K562 (cell line): ENCODE measurements around the gene RBM20. TPM values are rescaled to one million over a fixed set of nuclear protein-coding genes. Genes with fewer than 3 reads are reported as not detected.

ENCODE experiments used
- ATAC-seq: fragments of 200-7000 bp; cut with Tn5 transposase; 3 replicates; pipeline ENCODE4 v1.9.1; 2020; ENCODE audit warnings: moderate library complexity
- BruUV-seq: library from RNA; stranded (reverse); fragments of 400-500 nt; replicated peaks from 2 replicates; lab custom pipeline; 2021; lab: Mats Ljungman, UMichigan
- CTCF ChIA-PET: fragments of 300-600 bp; formaldehyde crosslinking; extraction: SDS; loops from one replicate; lab custom pipeline; 2021; ENCODE audit warnings: low intra/inter-chr PET ratio; lab: Yijun Ruan, JAX
- POLR2A ChIA-PET: fragments of 300-600, 350-650 bp; sonication (Branson Sonifier 250); formaldehyde crosslinking; extraction: SDS; loops from one replicate; lab custom pipeline; 2021; ENCODE audit warnings: antibody characterized with exemption, inconsistent platforms; lab: Yijun Ruan, JAX
- DNase-seq, 4 experiments: peaks; one replicate each; pipeline versions ENCODE4 v3.0.0 to v3.0.0-alpha.2; 2011 to 2018; ENCODE audit warnings: low spot score in 3 of 4, mixed read lengths in 3 of 4; ENCODE audit errors: extremely low read depth in 1 of 4
- FAIRE-seq: peaks from 2 replicates; lab custom pipeline; 2011; peaks lifted over from hg19 to GRCh38; lab: Jason Lieb, UNC
- H2AFZ ChIP-seq: 2 replicates; pipeline ENCODE4 v1.6.0; 2011; ENCODE audit warnings: low read depth, low read length, control low read depth, inconsistent platforms
- H3K27ac ChIP-seq: fragments of 200-600 bp; 3 replicates; pipeline ENCODE4 v1.8.0; 2011; ENCODE audit warnings: low read depth, mild to moderate bottlenecking, control low read depth, inconsistent platforms, low read length, moderate library complexity, mixed read lengths; ENCODE audit errors: extremely low read depth
- H3K27me3 ChIP-seq, 2 experiments: fragments of 300-600 bp in 1 of 2; 2 replicates in 1 of 2; 3 replicates in 1 of 2; pipeline versions ENCODE4 v1.6.0 to v1.8.0; 2011; ENCODE audit warnings: inconsistent platforms in 2 of 2, low read length in 2 of 2, mild to moderate bottlenecking in 1 of 2, mixed read lengths in 1 of 2, moderate library complexity in 1 of 2; ENCODE audit not compliant: control insufficient read depth in 2 of 2, insufficient read depth in 2 of 2
- H3K36me3 ChIP-seq: fragments of 300-600 bp; 3 replicates; pipeline ENCODE4 v1.8.0; 2011; ENCODE audit warnings: mild to moderate bottlenecking, low read length, inconsistent platforms; ENCODE audit not compliant: control insufficient read depth, insufficient read depth
- H3K4me1 ChIP-seq, 2 experiments: fragments of 200-600 bp in 1 of 2; replicated peaks in 1 of 2; 2 replicates in 1 of 2; 3 replicates in 1 of 2; pipeline versions ENCODE4 v1.5.1 to v1.8.0; 2011; ENCODE audit warnings: inconsistent platforms in 2 of 2, low read length in 2 of 2, mild to moderate bottlenecking in 1 of 2, mixed read lengths in 1 of 2, moderate library complexity in 1 of 2; ENCODE audit not compliant: control insufficient read depth in 2 of 2, insufficient read depth in 2 of 2
- H3K4me2 ChIP-seq: 2 replicates; pipeline ENCODE4 v1.6.1; 2011; ENCODE audit warnings: low read length, control low read depth, inconsistent platforms, mixed read lengths; ENCODE audit not compliant: insufficient read depth
- H3K4me3 ChIP-seq: fragments of 200-600 bp; sonication (generic), shearing (Covaris generic); 2 replicates; pipeline ENCODE4 v1.5.1; 2016; ENCODE audit warnings: control low read depth, inconsistent platforms
- H3K79me2 ChIP-seq: fragments of 200-600 bp; 3 replicates; pipeline ENCODE4 v1.8.0; 2011; ENCODE audit warnings: low read length, inconsistent platforms; ENCODE audit not compliant: control insufficient read depth, insufficient read depth
- H3K9ac ChIP-seq, 2 experiments: 2 replicates each; pipeline versions ENCODE4 v1.6.0 to v1.6.1; 2011; ENCODE audit warnings: low read depth in 2 of 2, low read length in 2 of 2, control low read depth in 1 of 2, inconsistent platforms in 1 of 2, mild to moderate bottlenecking in 1 of 2, mixed read lengths in 1 of 2; ENCODE audit not compliant: insufficient read depth in 1 of 2
- H3K9me1 ChIP-seq: one replicate; pipeline ENCODE4 v1.6.0; 2011; ENCODE audit warnings: inconsistent platforms, mild to moderate bottlenecking, low read length, moderate library complexity; ENCODE audit not compliant: control insufficient read depth, insufficient read depth
- H3K9me3 ChIP-seq: replicated peaks from 2 replicates; pipeline ENCODE4 v1.5.1; 2011; ENCODE audit warnings: low read depth, low read length, inconsistent platforms; ENCODE audit not compliant: control insufficient read depth, insufficient read depth
- H4K20me1 ChIP-seq: replicated peaks from 2 replicates; pipeline ENCODE4 v1.6.1; 2011; ENCODE audit warnings: low read length, inconsistent platforms, mixed read lengths; ENCODE audit not compliant: control insufficient read depth, insufficient read depth
- ETV5 ChIP-seq: sonication (generic); formaldehyde crosslinking; IDR thresholded peaks from 2 replicates; pipeline ENCODE4 v1.4.0; 2020; ENCODE audit warnings: low read depth, mild to moderate bottlenecking, missing genetic modification reagents
- NR0B1 ChIP-seq: fragments of 450-650 bp; IDR thresholded peaks from one replicate; pipeline ENCODE4 v1.6.1; 2018; ENCODE audit warnings: mild to moderate bottlenecking, moderate library complexity; ENCODE audit not compliant: partially characterized antibody
- POLR3G ChIP-seq: IDR thresholded peaks from 2 replicates; pipeline ENCODE4 v1.6.1; 2011; ENCODE audit not compliant: insufficient read length, insufficient replicate concordance; ENCODE audit errors: extremely low read depth
- SMARCE1 ChIP-seq: fragments of 450-650 bp; IDR thresholded peaks from 2 replicates; pipeline ENCODE4 v1.7.1; 2016; ENCODE audit warnings: mild to moderate bottlenecking
- TFAM ChIP-seq: fragments of 250-450 bp; sonication (Bioruptor Pico); conservative IDR thresholded peaks from 2 replicates; pipeline ENCODE4 v1.5.0; 2021; ENCODE audit warnings: mild to moderate bottlenecking, moderate library complexity
- THRA ChIP-seq: fragments of 450-650 bp; IDR thresholded peaks from 2 replicates; pipeline ENCODE4 v1.6.1; 2017; ENCODE audit warnings: mild to moderate bottlenecking, moderate library complexity
- ZFP30 ChIP-seq: fragments of 250-450 bp; sonication (Bioruptor Pico); IDR thresholded peaks from 2 replicates; pipeline ENCODE4 v1.8.0; 2022; ENCODE audit warnings: moderate library complexity, mild to moderate bottlenecking, inconsistent platforms, borderline replicate concordance
- ZNF277 ChIP-seq: fragments of 250-450 bp; sonication (Bioruptor Pico); IDR thresholded peaks from 2 replicates; pipeline ENCODE4 v1.8.0; 2022; ENCODE audit warnings: inconsistent platforms, mild to moderate bottlenecking, moderate library complexity, borderline replicate concordance
- ZNF780A ChIP-seq: fragments of 250-450 bp; sonication (Bioruptor Pico); IDR thresholded peaks from 2 replicates; pipeline ENCODE4 v1.5.0; 2021; ENCODE audit warnings: mild to moderate bottlenecking
- WGBS: fragments of 100-300 bp; shearing (Covaris generic); methylation state at CpG from one replicate; pipeline ENCODE4 v1.1.6; 2016; ENCODE audit warnings: low coverage, mixed read lengths; ENCODE audit not compliant: insufficient coverage; ENCODE audit errors: missing lambda C conversion rate; 5-methylcytosine and 5-hydroxymethylcytosine counted together
- in situ Hi-C: fragments of 300-500 bp; cut with MboI; formaldehyde crosslinking; loops from 4 replicates; pipeline ENCODE4 v1.15.0; 2018; ENCODE audit warnings: inconsistent platforms, mixed read lengths
- intact Hi-C: fragments of 100-400 bp; cut with micrococcal nuclease; formaldehyde crosslinking; loops from 2 replicates; pipeline ENCODE4 v1.14.2; 2022
- polyA plus RNA-seq, 8 experiments: library from polyadenylated mRNA; depleted of rRNA in 4 of 8; stranded (reverse) in 5 of 8; unstranded in 3 of 8; fragments of >200 nt; fragmentation: Nextera tagmentation in 2 of 8; fragmentation: Illumina TruSeq in 1 of 8; extraction: Ambion mirVana in 2 of 8; extraction: Trizol in 1 of 8; gene quantifications; 2 replicates each; pipeline versions ENCODE4 v1.2.1 to v1.2.3, GENCODE V29; 2011 to 2014; ENCODE audit warnings: inconsistent platforms in 1 of 8, missing spikeins in 1 of 8
- total RNA-seq, 7 experiments: library from RNA; depleted of rRNA in 6 of 7; stranded (reverse); fragments of >200 nt in 6 of 7; fragmentation: Illumina TruSeq in 2 of 7; extraction: Trizol in 2 of 7; gene quantifications; 2 replicates each; pipeline versions ENCODE4 v1.2.1 to v1.2.3, GENCODE V29; 2011 to 2021; ENCODE audit warnings: low replicate concordance in 1 of 7

The RBM20 gene
- total and polyA plus RNA-seq, 9 of the 15 experiments (the other 6 are each of a cell fraction or from before 2014, with no cell fraction given): 0.63 to 5.7 (median 3.2) TPM

GRCh38 chr10:110668443-110668842, 24.3 kb downstream of the RBM20 start:
- DNase-seq (no peak), ATAC-seq (no peak)
- 65% methylated on average over 5 of the region's 5 CpGs for WGBS
- intact Hi-C loops: no loop called here
- in situ Hi-C loops: loop anchor here (5.0 kb wide), 1 partner anchor 36 kb away; no protein-coding TSS in a partner anchor
- Histone ChIP-seq H3K36me3 (peaks cover 4% of the 10 kb centered on the region; the same call in 1 of the 3 replicates), H3K9me1 (no peaks in the 10 kb centered on the region), H3K79me2 (peaks cover 49% of the 10 kb centered on the region), H3K27me3 (no peaks in the 10 kb centered on the region), H3K27ac (no peak overlapping the region; the same call in 2 of the 3 replicates), H2AFZ (no peak overlapping the region), H3K9ac (no peak overlapping the region)
- BruUV-seq: no TSS peak
- TF ChIP-seq POLR3G: no peak
- no peak for TF ChIP-seq THRA
- TF ChIP-seq SMARCE1: no peak
- TF ChIP-seq NR0B1: no peak
- TF ChIP-seq ZNF277 (CRISPR knock-in tag): no peak
- TF ChIP-seq TFAM (CRISPR knock-in tag): no peak
- no peak for TF ChIP-seq ZNF780A (CRISPR knock-in tag)
- TF ChIP-seq ZFP30 (CRISPR knock-in tag): no peak
- TF ChIP-seq ETV5 (CRISPR knock-in tag): no peak
- TF ChIP-seq, all 486 proteins: peak for 0
- Histone ChIP-seq H4K20me1 (no peaks in the 10 kb centered on the region), H3K4me3 (no peak overlapping the region), H3K4me1 (peaks cover 19 to 33% of the 10 kb centered on the region in 2 experiments; a peak in 4 of 5 replicates), H3K4me2 (no peak overlapping the region), H3K9me3 (no peaks in the 10 kb centered on the region)
- CTCF ChIA-PET: interaction anchor here (0.7 kb wide), 1 partner anchor 1805 kb away, joined by 3 read pairs; no protein-coding TSS in a partner anchor
- peak; percentile 11 for FAIRE-seq
- POLR2A ChIA-PET: no interaction called here
